AG10803 (cell line): ENCODE results near the gene SAFB.

Source experiments
- DNase-seq: peaks from one replicate; pipeline ENCODE4 v3.0.0; 2010; ENCODE audit warnings: low read depth
- H3K4me3 ChIP-seq: 2 replicates; pipeline ENCODE4 v1.5.1; 2011; ENCODE audit warnings: mild to moderate bottlenecking, low read length, control low read depth
- CTCF ChIP-seq: conservative IDR thresholded peaks from 2 replicates; pipeline ENCODE4 v1.5.1; 2011; ENCODE audit warnings: mild to moderate bottlenecking, low read length, control low read depth, inconsistent platforms

The SAFB gene

GRCh38 chr19:5690125-5690954 is 67.5 kb downstream of the SAFB start, which contains the start of gene RPL36:
Gene RPL36, plus strand, starts transcription at chr19:5690295. Its CDS starts 213 bp downstream, at chr19:5690508.
- peak; percentile 94 for DNase-seq
- H3K4me3 ChIP-seq, result peak within 1 kb of the TSS; percentile 93
- peak; percentile 78 for TF ChIP-seq CTCF

- TF ChIP-seq CTCF, result no peak
- H3K4me3 ChIP-seq, result peak overlapping the region; percentile 93
- peak; percentile 55 for DNase-seq
Measured at GRCh38 chr19:5690955-5691821, 68.3 kb downstream of the SAFB start.

- no peak for TF ChIP-seq CTCF
- H3K4me3 ChIP-seq, result peak overlapping the region; percentile 93
- DNase-seq, result no peak
Measured at GRCh38 chr19:5691822-5692722, 69.2 kb downstream of the SAFB start.

GRCh38 chr19:5692723-5693194 is 69.9 kb downstream of the SAFB start:
- no peak for TF ChIP-seq CTCF
- DNase-seq, result no peak
- H3K4me3 ChIP-seq, result no peak overlapping the region

DNA sequence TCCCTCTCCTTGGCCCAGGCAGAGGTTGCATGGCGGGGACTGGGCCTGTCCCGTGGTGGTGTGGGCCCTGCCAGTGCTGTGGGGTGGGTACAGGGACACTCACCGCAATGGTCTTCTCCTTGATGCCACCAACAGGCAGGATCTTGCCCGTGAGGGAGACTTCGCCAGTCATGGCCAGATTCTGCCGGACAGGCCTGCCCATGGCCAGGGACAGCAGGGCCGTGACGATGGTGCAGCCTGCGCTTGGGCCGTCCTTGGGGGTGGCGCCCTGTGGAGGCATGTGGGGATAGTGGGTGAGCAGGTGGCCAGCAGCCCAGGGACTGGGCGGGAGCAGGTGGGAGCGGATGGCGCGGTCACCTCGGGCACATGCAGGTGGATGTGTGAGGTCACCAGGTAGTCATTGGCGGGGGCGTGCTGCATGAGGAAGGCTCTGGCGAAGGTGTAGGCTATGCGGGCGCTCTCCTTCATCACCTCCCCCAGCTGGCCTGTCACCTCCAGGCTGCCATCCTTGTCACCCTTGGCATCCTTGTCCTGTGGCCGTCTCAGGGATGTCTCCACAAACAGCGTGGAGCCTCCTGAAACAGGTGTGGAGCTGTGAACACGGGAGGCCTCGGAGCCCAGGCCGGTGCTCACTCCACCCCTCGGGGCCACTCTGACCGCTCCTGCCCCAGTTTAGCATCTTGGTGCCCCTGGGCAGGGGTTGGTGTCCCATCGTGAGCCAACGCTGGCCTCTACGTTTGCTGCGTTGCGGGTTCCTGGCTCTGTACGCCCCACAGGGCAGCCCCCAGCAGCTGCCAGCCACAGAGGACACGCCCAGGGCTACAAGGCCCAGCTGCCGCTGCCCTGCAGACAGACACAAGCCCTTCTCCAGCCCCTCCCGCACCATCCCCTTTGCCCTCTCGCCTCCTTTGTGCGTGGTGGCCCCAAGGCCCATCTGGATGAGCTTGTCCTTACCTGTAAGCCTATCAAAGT is 70.6 kb downstream of the SAFB start:
- TF ChIP-seq CTCF, result no peak
- H3K4me3 ChIP-seq, result no peak overlapping the region
- no peak for DNase-seq
